GM18873 (cell line): ENCODE data around the gene RCN2.
"Not testable (repeated sequence)": the region's sequence is repeated elsewhere in the genome, so short reads cannot be mapped to it uniquely, and the experiment has no call there.

Source experiments
- ATAC-seq: cut with Tn5 transposase; IDR thresholded peaks from one replicate; pipeline ENCODE4 v1.9.1; 2021; ENCODE audit warnings: mild to moderate bottlenecking, moderate library complexity, moderate number of reproducible peaks; ENCODE audit not compliant: unreplicated experiment, low FRiP score

RCN2 gene, protein sequence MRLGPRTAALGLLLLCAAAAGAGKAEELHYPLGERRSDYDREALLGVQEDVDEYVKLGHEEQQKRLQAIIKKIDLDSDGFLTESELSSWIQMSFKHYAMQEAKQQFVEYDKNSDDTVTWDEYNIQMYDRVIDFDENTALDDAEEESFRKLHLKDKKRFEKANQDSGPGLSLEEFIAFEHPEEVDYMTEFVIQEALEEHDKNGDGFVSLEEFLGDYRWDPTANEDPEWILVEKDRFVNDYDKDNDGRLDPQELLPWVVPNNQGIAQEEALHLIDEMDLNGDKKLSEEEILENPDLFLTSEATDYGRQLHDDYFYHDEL

DNA sequence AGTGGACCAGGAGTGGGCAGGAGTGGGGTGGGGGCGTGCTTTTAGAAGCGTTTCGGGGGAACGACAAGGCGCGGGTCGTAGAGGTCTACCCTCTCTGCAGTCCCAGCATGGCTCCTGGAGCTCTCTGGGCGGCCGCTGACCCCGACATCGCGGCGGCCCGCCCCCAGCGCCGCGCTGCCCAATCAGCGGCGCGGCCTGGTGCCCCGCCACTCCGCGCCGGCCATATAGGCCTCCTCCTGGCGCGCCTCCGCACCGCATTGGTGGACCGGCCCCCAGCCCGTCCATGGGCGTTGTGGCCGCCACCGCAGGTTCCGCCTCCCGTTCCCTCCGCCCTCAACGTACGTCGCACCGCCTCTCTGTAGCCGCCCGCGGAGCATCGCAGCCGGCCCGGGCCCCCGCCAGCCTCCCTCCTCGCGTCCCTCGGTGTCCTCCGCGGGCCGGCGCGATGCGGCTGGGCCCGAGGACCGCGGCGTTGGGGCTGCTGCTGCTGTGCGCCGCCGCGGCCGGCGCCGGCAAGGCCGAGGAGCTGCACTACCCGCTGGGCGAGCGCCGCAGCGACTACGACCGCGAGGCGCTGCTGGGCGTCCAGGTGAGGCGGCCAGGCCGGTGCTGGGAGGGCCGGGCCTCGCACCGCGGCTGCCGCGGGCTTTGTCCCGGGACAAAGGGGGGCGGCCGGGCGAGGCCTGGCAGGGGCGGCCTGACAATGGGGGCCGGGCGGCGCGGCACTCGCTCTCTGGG lies at the start of gene RCN2:
RCN2 (plus strand) TSS at position 353 of the 738 bp plus-strand sequence; CDS start at position 446, 93 bp downstream.
- ATAC-seq = peak; percentile 95

DNA sequence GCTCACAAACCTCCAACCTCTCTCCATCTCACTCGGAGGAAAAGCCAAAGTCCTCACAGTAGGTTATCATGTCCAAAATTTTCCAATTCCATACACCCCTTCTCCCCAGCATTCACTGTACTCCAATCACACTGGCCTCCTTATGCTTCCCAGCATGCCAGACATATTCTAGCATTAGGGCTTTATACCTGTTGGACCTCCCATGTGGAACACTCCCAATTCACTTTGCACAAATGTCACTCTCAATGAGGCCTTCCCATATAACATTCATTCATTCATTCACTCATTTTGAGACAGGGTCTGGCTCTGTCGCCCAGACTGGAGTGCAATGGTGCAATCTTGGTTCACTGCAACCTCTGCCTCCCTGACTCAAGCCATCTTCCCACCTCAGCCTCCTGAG lies 46.3 kb upstream of the RCN2 start:
- ATAC-seq = no peak

DNA sequence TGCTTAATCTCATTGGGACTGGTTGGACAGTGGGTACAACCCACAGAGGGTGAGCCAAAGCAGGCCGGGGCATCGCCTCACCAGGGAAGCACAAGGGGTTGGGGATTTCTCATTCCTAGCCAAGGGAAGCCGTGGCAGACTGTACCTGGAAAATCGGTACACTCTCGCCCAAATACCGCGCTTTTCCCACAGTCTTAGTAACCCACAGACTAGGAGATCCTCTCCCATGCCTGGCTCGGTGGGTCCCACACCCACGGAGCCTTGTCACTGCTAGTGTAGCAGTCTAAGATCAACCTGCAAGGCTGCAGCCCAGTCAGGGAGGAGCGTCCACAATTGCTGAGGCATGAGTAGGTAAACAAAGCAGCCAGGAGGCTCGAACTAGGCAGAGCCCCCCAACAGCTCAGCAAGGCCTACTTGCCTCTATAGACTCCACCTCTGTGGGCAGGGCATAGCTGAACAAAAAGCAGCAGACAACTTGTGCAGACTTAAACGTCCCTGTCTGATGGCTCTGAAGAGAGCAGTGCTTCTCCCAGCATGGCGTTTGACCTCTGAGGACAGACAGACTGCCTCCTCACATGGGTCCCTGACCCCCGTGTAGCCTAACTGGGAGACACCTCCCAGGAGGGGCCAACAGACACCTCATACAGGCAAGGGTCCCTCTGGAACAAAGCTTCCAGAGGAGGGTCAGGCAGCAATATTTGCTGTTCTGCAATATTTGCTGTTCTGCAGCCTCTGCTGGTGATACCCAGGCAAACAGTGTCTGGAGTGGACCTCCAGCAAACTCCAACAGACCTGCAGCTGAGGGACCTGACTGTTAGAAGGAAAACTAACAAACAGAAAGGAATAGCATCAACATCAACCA lies 44.0 kb upstream of the RCN2 start:
- ATAC-seq = not testable (repeated sequence)

DNA sequence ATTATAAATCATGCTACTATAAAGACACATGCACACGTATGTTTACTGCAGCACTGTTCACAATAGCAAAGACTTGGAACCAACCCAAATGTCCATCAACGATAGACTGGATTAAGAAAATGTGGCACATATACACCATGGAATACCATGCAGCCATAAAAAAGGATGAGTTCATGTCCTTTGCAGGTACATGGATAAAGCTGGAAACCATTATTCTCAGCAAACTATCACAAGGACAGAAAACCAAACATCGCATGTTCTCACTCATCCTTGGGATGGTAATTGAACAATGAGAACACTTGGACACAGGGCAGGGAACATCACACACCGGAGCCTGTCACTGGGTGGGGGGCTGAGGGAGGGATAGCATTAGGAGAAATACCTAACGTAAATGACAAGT lies 38.7 kb upstream of the RCN2 start:
- not testable (repeated sequence) for ATAC-seq

DNA sequence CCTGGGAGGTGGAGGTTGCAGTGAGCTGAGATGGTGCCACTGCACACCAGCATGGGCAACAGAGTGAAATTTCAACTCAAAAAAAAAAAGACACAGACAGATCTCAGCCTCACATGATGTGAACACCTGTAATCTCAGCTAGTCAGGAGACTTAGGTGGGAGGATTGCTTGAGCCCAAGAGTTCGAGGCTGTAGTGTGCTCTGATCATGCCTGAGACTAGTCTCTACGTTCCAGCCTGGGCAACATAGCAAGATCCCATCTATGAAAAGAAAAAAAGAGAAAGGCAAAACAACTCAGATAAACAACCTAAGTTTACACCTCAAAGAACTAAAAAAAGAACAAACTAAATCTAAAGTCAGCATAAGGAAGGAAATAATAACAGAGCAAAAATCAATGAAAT lies 37.4 kb upstream of the RCN2 start:
- no peak for ATAC-seq

DNA sequence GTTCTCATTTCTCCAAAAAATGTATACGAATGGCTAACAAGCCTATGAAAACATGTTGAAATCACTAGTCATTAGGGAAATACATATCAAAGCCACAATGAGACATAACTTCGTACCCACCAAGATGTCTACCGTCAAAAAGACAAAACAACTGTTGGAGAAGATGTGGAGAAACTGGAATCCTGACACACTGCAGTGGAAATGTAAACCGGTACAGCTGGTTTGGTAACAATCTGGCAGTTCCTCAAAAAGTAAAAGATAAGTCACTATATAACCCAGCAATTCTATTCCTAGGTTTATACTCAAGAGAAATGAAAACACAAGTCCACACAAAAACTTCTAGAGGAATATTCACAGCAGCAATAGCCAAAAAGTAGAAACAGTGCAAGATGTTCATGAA lies 33.4 kb upstream of the RCN2 start:
- no peak for ATAC-seq

DNA sequence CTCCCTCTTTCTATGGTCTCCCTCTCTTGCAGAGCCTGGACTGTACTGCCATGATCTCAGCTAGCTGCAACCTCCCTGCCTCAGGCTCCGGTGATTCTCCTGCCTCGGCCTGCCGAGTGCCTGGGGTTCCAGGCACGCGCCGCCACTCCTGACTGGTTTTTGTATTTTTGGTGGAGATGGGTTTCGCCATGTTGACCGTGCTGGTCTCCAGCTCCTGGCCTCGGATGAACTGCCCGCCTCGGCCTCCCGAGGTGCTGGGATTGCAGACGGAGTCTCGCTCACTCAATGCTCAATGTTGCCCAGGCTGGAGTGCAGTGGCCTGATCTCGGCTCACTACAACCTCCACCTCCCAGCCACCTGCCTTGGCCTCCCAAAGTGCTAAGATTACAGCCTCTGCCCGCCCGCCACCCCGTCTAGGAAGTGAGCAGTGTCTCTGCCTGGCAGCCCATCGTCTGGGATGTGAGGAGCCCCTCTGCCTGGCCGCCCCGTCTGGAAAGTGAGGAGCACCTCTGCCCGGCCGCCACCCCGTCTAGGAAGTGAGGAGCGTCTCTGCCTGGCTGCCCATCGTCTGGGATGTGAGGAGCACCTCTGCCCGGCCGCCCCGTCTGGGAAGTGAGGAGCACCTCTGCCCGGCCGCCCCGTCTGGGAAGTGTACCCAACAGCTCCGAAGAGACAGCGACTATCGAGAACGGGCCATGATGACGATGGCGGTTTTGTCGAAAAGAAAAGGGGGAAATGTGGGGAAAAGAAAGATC lies 32.2 kb upstream of the RCN2 start:
- not testable (repeated sequence) for ATAC-seq

DNA sequence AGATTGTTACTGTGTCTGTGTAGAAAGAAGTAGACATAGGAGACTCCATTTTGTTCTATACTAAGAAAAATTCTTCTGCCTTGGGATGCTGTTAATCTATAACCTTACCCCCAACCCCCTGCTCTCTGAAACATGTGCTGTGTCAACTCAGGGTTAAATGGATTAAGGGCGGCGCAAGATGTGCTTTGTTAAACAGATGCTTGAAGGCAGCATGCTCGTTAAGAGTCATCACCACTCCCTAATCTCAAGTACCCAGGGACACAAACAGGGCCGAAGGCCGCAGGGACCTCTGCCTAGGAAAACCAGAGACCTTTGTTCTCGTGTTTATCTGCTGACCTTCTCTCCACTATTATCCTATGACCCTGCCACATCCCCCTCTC lies 31.6 kb upstream of the RCN2 start:
- ATAC-seq = not testable (repeated sequence)

DNA sequence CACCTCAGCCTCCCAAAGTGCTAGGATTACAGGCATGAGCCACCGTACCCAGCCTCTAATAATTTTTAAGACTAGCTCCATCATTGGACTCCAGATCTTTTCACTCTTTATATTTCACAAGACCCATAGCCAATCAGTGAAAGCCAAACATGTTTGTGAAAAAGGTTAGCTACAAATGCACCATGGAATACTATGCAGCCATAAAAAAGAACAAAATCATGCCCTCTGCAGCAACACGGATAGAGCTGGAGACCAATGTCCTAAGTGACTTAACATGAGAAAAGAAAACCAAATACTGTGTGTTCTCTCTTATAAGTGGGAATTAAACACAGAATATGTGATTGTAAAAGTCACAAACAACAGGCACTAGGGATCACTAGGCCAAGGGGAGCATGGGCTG lies 29.6 kb upstream of the RCN2 start:
- ATAC-seq = no peak

DNA sequence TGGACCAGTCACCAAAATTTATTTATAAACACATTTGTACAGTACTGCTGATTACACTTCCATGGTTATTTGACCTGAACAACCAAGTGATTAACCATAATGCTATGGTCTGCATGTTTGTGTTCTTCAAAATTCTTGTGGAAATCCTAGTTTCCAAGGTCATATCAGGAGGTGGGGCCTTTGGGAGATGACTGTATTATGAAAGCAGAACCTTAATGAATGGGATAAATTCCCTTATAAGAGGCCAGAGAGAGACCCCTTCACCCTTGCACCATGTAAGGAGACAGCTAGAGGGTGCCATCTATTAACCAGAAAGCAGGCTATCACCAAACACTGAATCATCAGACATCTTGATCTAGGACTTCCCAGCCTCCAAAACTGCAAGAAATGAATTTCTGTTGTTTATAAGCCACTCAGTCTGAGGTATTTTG lies 28.3 kb upstream of the RCN2 start:
- ATAC-seq = no peak

DNA sequence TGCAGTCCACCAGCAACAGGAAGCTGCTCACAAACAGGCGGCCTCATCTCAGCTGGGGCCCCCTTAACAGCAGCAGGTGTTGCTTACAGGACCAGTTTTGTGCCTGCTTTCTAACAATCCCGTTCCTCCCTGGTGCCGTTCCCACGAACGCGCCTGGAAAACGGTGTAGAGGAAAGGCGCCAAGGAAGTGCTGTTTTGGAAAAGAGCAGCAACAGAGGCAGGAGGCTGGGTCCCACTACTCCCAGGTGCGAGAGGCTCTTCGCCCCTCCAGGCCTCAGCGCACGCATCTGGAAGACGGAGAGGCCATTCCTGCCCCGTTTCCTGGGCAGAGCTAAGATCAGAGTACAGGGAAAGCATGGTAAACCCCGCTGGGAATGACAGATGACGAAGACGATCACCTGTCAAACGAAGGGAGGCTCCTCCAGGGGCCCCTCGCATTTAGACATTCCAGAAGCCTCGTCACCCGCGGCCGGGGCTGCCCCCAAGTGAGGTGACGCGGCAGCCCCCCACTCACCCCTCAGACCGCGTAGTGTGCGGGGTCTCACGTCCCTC lies 27.0 kb upstream of the RCN2 start:
- ATAC-seq = no peak

DNA sequence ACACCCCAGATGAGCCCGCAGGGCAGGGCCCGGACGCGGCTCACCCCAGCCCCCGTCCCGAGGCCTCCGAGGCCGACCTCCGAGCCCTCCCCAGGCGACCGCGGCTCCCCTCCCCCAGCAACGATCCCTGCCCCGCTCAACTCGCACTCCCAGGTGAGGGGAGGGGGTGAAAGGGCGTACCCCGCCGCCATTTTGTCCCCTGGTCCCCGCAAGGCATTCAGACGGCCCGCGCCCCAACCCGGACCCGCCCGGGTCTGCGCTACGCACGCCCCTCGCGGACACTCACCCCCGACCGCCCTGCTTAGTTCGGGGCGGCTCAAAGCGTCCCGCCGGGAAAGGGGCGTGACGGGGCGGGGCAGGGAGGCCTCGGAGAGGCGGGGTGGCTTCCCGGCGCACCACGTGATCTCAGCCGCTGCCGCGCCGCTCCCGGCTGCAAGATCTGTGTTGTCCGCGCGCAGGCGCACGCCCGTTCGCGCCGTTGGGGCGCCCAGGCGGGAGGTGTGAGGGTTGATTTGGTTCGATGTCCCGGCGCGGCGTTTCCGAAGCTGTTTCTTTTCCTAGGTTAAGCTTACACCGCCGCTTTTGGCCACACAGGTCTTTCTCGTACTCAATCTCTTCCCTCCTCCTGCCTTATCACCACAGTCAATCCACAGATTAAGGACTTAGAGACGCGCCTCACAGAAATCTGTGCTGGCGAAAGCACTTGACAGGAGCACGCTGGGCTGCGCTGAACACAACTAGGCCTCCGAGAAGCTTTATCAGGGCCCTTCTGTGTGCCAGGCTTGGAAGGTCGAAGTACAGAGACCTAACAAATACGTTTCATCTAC lies 26.3 kb upstream of the RCN2 start, which contains the start of gene SCAPER:
SCAPER (minus strand) TSS at position 328 of the 827 bp plus-strand sequence. CDS start 21,523 bp downstream, outside the sequence.
- peak; percentile 67 for ATAC-seq

DNA sequence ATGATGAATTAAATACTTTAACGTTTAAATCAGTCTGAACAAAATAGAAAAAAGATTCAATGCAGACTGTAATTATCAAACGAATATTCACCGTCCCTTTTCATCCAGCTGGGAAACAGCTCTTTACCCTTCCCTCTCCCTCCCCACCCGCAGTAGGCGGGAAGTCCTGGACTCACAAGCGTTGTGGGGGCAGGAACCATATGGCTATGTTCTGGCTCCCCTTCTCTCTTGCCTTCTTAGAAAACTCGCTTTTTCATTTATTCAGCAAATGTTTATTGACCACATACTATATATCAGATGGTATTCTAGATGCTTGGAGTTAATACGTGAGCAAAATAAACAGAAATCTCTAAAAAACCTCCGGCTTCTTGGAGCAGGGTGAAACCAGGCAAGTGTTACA lies 25.7 kb upstream of the RCN2 start:
- ATAC-seq = no peak

DNA sequence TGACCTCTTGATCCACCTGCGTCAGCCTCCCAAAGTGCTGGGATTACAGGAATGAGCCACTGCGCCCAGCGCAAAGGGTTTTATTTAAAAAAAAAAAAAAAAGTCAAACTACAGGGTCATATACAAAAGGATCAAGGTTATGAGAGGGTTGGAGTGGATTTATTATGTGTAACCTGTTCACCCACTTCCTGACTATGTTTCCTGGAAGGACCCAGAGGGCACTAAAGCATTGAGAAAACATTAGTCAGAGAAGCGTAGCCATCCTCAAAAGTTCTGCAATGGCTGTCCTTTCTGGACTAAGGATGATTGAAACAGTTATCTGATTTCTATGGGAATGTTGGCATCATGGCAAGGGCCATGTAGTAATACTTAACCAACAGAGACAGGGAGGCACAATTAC lies 19.1 kb upstream of the RCN2 start:
- ATAC-seq = no peak

DNA sequence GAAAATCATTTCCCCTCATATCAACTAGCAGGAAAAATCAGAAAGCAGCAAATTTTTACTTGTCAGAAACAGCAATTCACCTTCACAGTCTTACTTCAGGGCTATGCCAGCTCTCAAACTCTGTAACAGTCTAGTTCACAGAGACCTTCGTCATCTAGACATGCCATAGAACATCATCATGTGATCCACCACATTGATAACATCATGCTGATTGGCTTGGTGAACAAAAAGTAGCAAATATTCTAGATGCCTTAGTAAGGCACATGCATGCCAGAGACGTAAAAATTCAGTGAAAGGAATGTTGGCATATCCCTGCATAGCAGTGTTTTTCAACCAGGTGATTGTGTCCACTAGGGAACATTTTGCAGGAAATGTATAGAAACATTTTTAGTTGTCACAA lies 17.8 kb upstream of the RCN2 start:
- no peak for ATAC-seq

DNA sequence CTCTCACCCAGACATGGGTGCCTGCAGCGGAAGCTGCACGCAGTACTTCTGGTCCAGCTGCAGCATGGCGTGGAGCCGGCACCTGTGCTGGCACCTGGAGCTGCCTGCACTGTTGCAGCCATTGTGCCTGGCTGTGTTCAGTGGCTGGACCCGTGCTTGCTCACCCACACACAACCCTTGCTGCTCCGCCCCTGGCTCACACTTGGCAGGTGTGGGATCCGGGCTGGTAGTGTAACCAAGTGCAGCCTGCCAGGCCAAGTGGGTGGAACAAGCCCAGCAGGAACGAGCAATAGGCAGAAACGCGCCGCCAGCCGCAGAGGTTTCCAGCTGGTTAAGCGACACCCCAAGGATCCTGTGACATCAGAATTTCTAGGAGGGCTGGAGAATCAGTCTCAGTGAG lies 15.2 kb upstream of the RCN2 start:
- ATAC-seq = no peak

DNA sequence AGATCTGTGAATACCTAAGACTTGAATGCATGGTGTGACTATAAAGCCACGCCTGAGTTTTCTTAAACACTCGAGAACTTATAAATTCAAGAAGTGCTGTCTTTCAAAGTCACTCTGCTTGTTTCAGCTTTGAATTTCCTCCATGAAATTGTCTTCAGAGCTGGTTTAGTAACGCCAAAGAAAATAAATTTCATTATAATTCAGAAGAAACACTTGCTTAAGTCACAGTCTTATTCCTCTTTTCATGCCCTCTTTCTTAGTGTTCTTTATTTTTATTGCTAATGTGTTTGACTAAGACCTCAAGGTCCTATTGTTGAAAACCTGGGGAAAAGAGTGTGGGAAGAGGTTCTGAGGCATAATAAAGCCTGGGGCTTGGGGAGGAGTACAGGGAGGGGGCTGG lies 3.3 kb upstream of the RCN2 start:
- ATAC-seq = no peak

DNA sequence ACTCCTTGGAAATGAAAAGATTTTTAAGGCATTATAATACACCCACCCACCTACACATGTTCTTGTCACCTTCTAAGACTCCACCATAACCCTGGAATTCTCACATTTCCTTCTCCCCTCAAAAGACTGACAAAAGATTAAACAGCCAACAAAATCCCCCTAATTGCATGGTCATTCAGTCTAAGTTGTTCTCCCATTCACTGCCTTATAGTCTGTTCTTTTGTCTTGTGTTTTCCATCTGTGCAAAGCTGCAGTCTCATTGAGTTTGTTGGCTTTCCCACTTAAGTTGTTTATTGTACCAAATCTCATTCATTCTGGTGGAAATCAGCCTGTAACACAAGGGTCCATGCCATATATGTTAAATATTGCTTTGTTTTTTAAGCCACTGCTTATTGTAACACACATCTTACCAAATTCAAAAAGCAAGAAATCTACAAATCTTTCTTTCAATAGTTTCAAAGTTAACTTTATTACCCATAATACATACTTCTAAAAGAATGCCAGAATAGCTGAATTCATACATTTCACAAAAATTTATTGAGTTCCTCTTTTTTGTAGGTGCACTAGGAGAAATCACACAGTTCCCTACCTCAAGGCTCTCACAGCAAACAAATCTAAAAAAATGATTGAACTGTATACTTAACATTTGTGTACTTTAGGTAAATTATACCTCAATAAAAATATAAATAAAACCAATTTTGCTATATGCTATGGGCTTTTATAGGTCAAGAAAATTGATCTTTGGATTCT lies 2.4 kb upstream of the RCN2 start:
- no peak for ATAC-seq
